SK-N-SH treated with all-trans-retinoic acid at 6 μM for 48 hours (cell line): ENCODE data around the gene SORL1-AS1.
A peak's percentile ranks its signal among the peaks of the same experiment; 100 is the strongest.

Source experiments
- ATAC-seq: fragments of 200-7000 bp; cut with Tn5 transposase; 3 replicates; pipeline ENCODE4 v1.9.1; 2020; ENCODE audit warnings: mild to moderate bottlenecking, moderate library complexity
- ARNTL ChIP-seq: fragments of 450-650 bp; formaldehyde crosslinking; IDR thresholded peaks from 2 replicates; pipeline ENCODE4 v1.5.0; 2020; ENCODE audit warnings: low read depth, mild to moderate bottlenecking, moderate library complexity, borderline replicate concordance
- BACH2 ChIP-seq: fragments of 250-450 bp; sonication (Bioruptor Pico); IDR thresholded peaks from 2 replicates; pipeline ENCODE4 v1.9.0; 2021; ENCODE audit warnings: mild to moderate bottlenecking, borderline replicate concordance
- CSDC2 ChIP-seq: fragments of 250-450 bp; sonication (Bioruptor Pico); IDR thresholded peaks from 2 replicates; pipeline ENCODE4 v1.5.0; 2020; ENCODE audit warnings: mild to moderate bottlenecking, moderate library complexity
- ESRRG ChIP-seq: fragments of 250-450 bp; sonication (Bioruptor Pico); IDR thresholded peaks from 2 replicates; pipeline ENCODE4 v1.6.1; 2021; ENCODE audit warnings: mild to moderate bottlenecking
- GLIS3 ChIP-seq: fragments of 250-450 bp; sonication (Bioruptor Pico); IDR thresholded peaks from 2 replicates; pipeline ENCODE4 v1.5.0; 2020; ENCODE audit warnings: mild to moderate bottlenecking, moderate library complexity
- OSR1 ChIP-seq: fragments of 250-450 bp; sonication (Bioruptor Pico); IDR thresholded peaks from 2 replicates; pipeline ENCODE4 v1.8.0; 2022; ENCODE audit warnings: moderate library complexity, mild to moderate bottlenecking, inconsistent platforms
- PPARA ChIP-seq: fragments of 250-450 bp; sonication (Bioruptor Pico); IDR thresholded peaks from 2 replicates; pipeline ENCODE4 v1.5.0; 2020; ENCODE audit warnings: mild to moderate bottlenecking, borderline replicate concordance
- RARB ChIP-seq: fragments of 250-450 bp; sonication (Bioruptor Pico); IDR thresholded peaks from 2 replicates; pipeline ENCODE4 v1.8.0; 2021; ENCODE audit warnings: mild to moderate bottlenecking, moderate library complexity
- SNAI2 ChIP-seq: fragments of 250-450 bp; sonication (Bioruptor Pico); IDR thresholded peaks from 2 replicates; pipeline ENCODE4 v1.5.0; 2020; ENCODE audit warnings: mild to moderate bottlenecking, moderate library complexity
- TCF4 ChIP-seq: fragments of 250-450 bp; sonication (Bioruptor Pico); IDR thresholded peaks from 2 replicates; pipeline ENCODE4 v1.8.0; 2021; ENCODE audit warnings: mild to moderate bottlenecking, moderate library complexity, borderline replicate concordance
- TOX ChIP-seq: fragments of 250-450 bp; sonication (Bioruptor Pico); IDR thresholded peaks from 2 replicates; pipeline ENCODE4 v1.8.0; 2021; ENCODE audit warnings: mild to moderate bottlenecking, moderate library complexity, borderline replicate concordance
- ZC3H10 ChIP-seq: fragments of 250-450 bp; sonication (Bioruptor Pico); IDR thresholded peaks from 2 replicates; pipeline ENCODE4 v1.5.1; 2021; ENCODE audit warnings: mild to moderate bottlenecking, moderate library complexity
- ZFP3 ChIP-seq: fragments of 250-450 bp; sonication (Bioruptor Pico); IDR thresholded peaks from 2 replicates; pipeline ENCODE4 v1.5.0; 2020; ENCODE audit warnings: mild to moderate bottlenecking, moderate library complexity
- ZFP30 ChIP-seq: fragments of 450-650 bp; formaldehyde crosslinking; IDR thresholded peaks from 2 replicates; pipeline ENCODE4 v1.5.0; 2022; ENCODE audit warnings: mild to moderate bottlenecking, moderate library complexity
- ZNF565 ChIP-seq: fragments of 450-650 bp; formaldehyde crosslinking; conservative IDR thresholded peaks from 2 replicates; pipeline ENCODE4 v1.5.0; 2020; ENCODE audit warnings: low read depth, mild to moderate bottlenecking, moderate library complexity
- ZNF70 ChIP-seq: fragments of 450-650 bp; formaldehyde crosslinking; IDR thresholded peaks from 2 replicates; pipeline ENCODE4 v1.5.0; 2020; ENCODE audit warnings: mild to moderate bottlenecking, moderate library complexity
- ZNF8 ChIP-seq: fragments of 450-650 bp; formaldehyde crosslinking; IDR thresholded peaks from 2 replicates; pipeline ENCODE4 v1.5.0; 2020; ENCODE audit warnings: mild to moderate bottlenecking, moderate library complexity
- TF ChIP-seq, protein P1 (sequence below): fragments of 250-450 bp; sonication (Bioruptor Pico); IDR thresholded peaks from 2 replicates; pipeline ENCODE4 v1.8.0; 2021; ENCODE audit warnings: low read depth, mild to moderate bottlenecking, moderate library complexity, borderline replicate concordance
- TF ChIP-seq, protein P2 (sequence below): fragments of 250-450 bp; sonication (Bioruptor Pico); IDR thresholded peaks from 2 replicates; pipeline ENCODE4 v1.5.1; 2020; ENCODE audit warnings: low read depth, mild to moderate bottlenecking, moderate library complexity
- TF ChIP-seq, protein P3 (sequence below): fragments of 250-450 bp; sonication (Bioruptor Pico); IDR thresholded peaks from 2 replicates; pipeline ENCODE4 v1.5.0; 2020; ENCODE audit warnings: mild to moderate bottlenecking, moderate library complexity
- TF ChIP-seq, protein P4 (sequence below): fragments of 250-450 bp; sonication (Bioruptor Pico); IDR thresholded peaks from 2 replicates; pipeline ENCODE4 v1.8.0; 2020; ENCODE audit warnings: mild to moderate bottlenecking, moderate library complexity, borderline replicate concordance

SORL1-AS1 gene

DNA sequence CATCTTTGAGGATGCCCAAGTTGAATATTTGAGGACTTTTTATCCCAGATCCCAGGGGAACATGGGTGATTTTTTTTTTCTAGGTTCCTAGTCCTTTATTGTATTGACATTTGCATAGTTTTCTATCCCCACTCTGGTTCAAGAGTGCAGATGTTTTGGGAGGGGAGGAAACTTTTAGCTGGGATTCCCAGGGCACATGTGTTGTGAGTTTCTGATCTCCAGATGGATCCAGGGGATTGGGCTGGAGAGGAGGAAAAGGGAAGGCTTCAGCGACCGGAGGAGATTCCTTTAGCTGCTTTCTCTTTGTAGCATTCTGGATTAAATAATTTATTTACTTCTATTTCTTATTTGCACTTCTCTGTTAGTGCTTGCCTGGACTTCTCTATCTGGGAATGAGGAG is 14.7 kb upstream of the SORL1-AS1 start (continued):
- TF ChIP-seq, protein P1, sequence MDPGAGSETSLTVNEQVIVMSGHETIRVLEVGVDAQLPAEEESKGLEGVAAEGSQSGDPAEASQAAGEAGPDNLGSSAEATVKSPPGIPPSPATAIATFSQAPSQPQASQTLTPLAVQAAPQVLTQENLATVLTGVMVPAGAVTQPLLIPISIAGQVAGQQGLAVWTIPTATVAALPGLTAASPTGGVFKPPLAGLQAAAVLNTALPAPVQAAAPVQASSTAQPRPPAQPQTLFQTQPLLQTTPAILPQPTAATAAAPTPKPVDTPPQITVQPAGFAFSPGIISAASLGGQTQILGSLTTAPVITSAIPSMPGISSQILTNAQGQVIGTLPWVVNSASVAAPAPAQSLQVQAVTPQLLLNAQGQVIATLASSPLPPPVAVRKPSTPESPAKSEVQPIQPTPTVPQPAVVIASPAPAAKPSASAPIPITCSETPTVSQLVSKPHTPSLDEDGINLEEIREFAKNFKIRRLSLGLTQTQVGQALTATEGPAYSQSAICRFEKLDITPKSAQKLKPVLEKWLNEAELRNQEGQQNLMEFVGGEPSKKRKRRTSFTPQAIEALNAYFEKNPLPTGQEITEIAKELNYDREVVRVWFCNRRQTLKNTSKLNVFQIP (CRISPR knock-in tag) = no peak
- TF ChIP-seq PPARA (CRISPR knock-in tag) (no peak), RARB (CRISPR knock-in tag) (no peak), ZNF565 (CRISPR knock-in tag) (no peak), ZNF70 (CRISPR knock-in tag) (no peak), ZNF8 (CRISPR knock-in tag) (no peak), ESRRG (CRISPR knock-in tag) (no peak), ZFP3 (CRISPR knock-in tag) (no peak), OSR1 (no peak)
- TF ChIP-seq, protein P2, sequence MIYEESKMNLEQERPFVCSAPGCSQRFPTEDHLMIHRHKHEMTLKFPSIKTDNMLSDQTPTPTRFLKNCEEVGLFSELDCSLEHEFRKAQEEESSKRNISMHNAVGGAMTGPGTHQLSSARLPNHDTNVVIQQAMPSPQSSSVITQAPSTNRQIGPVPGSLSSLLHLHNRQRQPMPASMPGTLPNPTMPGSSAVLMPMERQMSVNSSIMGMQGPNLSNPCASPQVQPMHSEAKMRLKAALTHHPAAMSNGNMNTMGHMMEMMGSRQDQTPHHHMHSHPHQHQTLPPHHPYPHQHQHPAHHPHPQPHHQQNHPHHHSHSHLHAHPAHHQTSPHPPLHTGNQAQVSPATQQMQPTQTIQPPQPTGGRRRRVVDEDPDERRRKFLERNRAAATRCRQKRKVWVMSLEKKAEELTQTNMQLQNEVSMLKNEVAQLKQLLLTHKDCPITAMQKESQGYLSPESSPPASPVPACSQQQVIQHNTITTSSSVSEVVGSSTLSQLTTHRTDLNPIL (CRISPR knock-in tag) = no peak
- TF ChIP-seq, all 23 proteins: peak for 0

DNA sequence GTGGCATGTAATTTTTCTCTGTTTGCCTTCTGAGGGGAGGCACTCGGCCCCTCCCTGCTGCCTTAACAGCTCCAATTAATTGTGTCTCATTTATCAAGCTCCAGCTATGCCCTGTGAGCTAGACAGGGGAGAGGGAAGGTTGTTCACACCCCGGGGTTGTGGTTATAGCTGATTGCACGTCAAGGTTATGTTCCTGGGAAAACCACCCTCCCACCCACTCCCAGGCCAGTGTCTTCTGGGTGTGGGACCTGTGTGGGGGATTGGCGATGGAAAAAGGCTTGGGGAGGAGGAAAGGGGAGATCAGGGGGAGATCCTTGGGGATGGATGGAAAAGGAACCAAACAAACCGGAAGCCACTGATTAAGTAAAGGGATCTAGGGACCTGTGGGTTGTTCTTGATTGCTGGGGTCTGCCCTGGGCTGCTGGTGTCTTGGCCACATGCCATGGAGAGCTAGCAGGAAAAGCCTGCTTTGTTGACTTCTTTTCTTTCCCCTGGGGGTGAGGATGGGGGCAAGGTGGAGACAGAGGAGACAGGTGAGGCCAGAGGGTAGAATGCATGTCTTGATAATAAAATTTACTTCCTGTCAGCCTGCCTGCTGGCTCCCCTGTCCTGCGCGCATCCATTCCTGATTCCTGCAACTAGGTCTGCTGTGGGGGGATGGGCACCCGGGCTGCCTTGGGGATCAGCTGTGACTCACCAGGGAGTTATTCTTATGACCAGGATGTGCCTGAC is 13.5 kb upstream of the SORL1-AS1 start:
- peak; percentile 83 for ATAC-seq
- TF ChIP-seq SNAI2 (0 out of 2 replicates have a peak, but pooled peaks have one; percentile 17), CSDC2 (CRISPR knock-in tag) (no peak), TCF4 (CRISPR knock-in tag) (0 out of 2 replicates have a peak, but pooled peaks have one; percentile 40)
- TF ChIP-seq, all 23 proteins: peak for 2

DNA sequence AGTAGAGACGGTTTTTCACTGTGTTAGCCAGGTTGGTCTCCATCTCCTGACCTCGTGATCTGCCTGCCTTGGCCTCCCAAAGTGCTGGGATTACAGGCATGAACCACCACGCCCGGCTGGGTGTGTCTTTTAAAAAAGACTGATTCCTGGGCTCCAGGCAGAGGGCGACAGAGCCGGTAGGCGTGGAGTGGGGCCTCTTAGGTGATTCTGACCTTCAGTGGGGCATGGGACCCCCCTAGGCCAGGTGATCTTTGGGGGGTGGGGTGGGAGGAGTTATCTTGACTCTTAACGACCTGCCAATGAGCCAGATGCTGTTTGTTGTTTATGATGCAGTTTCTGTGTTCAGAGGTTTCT is 12.9 kb upstream of the SORL1-AS1 start:
- TF ChIP-seq GLIS3 (CRISPR knock-in tag) (no peak), SNAI2 (no peak), TCF4 (CRISPR knock-in tag) (no peak), ZC3H10 (CRISPR knock-in tag) (no peak), OSR1 (no peak), RARB (CRISPR knock-in tag) (no peak), PPARA (CRISPR knock-in tag) (no peak), ARNTL (CRISPR knock-in tag) (no peak), ZFP30 (CRISPR knock-in tag) (no peak), BACH2 (CRISPR knock-in tag) (no peak), TOX (CRISPR knock-in tag) (no peak), ZFP3 (CRISPR knock-in tag) (no peak)
- TF ChIP-seq, protein P3, sequence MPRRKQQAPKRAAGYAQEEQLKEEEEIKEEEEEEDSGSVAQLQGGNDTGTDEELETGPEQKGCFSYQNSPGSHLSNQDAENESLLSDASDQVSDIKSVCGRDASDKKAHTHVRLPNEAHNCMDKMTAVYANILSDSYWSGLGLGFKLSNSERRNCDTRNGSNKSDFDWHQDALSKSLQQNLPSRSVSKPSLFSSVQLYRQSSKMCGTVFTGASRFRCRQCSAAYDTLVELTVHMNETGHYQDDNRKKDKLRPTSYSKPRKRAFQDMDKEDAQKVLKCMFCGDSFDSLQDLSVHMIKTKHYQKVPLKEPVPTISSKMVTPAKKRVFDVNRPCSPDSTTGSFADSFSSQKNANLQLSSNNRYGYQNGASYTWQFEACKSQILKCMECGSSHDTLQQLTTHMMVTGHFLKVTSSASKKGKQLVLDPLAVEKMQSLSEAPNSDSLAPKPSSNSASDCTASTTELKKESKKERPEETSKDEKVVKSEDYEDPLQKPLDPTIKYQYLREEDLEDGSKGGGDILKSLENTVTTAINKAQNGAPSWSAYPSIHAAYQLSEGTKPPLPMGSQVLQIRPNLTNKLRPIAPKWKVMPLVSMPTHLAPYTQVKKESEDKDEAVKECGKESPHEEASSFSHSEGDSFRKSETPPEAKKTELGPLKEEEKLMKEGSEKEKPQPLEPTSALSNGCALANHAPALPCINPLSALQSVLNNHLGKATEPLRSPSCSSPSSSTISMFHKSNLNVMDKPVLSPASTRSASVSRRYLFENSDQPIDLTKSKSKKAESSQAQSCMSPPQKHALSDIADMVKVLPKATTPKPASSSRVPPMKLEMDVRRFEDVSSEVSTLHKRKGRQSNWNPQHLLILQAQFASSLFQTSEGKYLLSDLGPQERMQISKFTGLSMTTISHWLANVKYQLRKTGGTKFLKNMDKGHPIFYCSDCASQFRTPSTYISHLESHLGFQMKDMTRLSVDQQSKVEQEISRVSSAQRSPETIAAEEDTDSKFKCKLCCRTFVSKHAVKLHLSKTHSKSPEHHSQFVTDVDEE (CRISPR knock-in tag) = no peak
- TF ChIP-seq, protein P4, sequence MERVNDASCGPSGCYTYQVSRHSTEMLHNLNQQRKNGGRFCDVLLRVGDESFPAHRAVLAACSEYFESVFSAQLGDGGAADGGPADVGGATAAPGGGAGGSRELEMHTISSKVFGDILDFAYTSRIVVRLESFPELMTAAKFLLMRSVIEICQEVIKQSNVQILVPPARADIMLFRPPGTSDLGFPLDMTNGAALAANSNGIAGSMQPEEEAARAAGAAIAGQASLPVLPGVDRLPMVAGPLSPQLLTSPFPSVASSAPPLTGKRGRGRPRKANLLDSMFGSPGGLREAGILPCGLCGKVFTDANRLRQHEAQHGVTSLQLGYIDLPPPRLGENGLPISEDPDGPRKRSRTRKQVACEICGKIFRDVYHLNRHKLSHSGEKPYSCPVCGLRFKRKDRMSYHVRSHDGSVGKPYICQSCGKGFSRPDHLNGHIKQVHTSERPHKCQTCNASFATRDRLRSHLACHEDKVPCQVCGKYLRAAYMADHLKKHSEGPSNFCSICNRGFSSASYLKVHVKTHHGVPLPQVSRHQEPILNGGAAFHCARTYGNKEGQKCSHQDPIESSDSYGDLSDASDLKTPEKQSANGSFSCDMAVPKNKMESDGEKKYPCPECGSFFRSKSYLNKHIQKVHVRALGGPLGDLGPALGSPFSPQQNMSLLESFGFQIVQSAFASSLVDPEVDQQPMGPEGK = no peak
- TF ChIP-seq, protein P1 (CRISPR knock-in tag) = no peak
- ATAC-seq = no peak
